Stimulated activated CD8-positive, alpha-beta memory T cell treated with anti-CD3 and anti-CD28 coated beads, Interleukin-7, amount 100 ng/mL, for 48 hours (primary cell): ENCODE measurements around the gene ESF1.
"Not testable (repeated sequence)": the region's sequence is repeated elsewhere in the genome, so short reads cannot be mapped to it uniquely, and the experiment has no call there.

Experiments used
- DNase-seq, 2 donors: peaks; one replicate each; pipeline ENCODE4 v3.0.0-alpha.2; 2020; ENCODE audit warnings: low read depth in 1 of 2; ENCODE audit errors: extremely low read depth in 1 of 2

The ESF1 gene

GRCh38 chr20:13788167-13788834 lies 3.6 kb upstream of the ESF1 start:
- peak in 1 of 2 donors; percentile 13 for DNase-seq

- DNase-seq = no peak
Observed at GRCh38 chr20:13786143-13786828, 1.6 kb upstream of the ESF1 start.

GRCh38 chr20:13784271-13784892 lies 337 bp downstream of the ESF1 start:
- no peak for DNase-seq

GRCh38 chr20:13783528-13783927 lies 1.2 kb downstream of the ESF1 start:
- no peak for DNase-seq

- no peak for DNase-seq
Observed at GRCh38 chr20:13778827-13779226, 5.9 kb downstream of the ESF1 start.

GRCh38 chr20:13777171-13777601 lies 7.5 kb downstream of the ESF1 start:
- DNase-seq = no peak

- no peak for DNase-seq
Observed at GRCh38 chr20:13775867-13776266, 8.9 kb downstream of the ESF1 start.

- no peak for DNase-seq
Observed at GRCh38 chr20:13772529-13772928, 12.2 kb downstream of the ESF1 start.

GRCh38 chr20:13771853-13772453 lies 12.8 kb downstream of the ESF1 start:
- no peak for DNase-seq

- no peak for DNase-seq
Observed at GRCh38 chr20:13770141-13770540, 14.6 kb downstream of the ESF1 start.

- DNase-seq = no peak
Observed at GRCh38 chr20:13765868-13766416, 18.8 kb downstream of the ESF1 start.

- no peak for DNase-seq
Observed at GRCh38 chr20:13765299-13765698, 19.4 kb downstream of the ESF1 start.

- DNase-seq = not testable (repeated sequence)
Observed at GRCh38 chr20:13760451-13760946, 24.2 kb downstream of the ESF1 start.

- no peak for DNase-seq
Observed at GRCh38 chr20:13758884-13759283, 25.8 kb downstream of the ESF1 start.

- no peak for DNase-seq
Observed at GRCh38 chr20:13756551-13756950, 28.2 kb downstream of the ESF1 start.

GRCh38 chr20:13755809-13756208 lies 28.9 kb downstream of the ESF1 start:
- no peak for DNase-seq

- DNase-seq = no peak
Observed at GRCh38 chr20:13753436-13754036, 31.2 kb downstream of the ESF1 start.

- DNase-seq = no peak
Observed at GRCh38 chr20:13749811-13750210, 34.9 kb downstream of the ESF1 start.

GRCh38 chr20:13745784-13746183 lies 38.9 kb downstream of the ESF1 start:
- DNase-seq = no peak

GRCh38 chr20:13744352-13744751 lies 40.4 kb downstream of the ESF1 start:
- DNase-seq = no peak

- DNase-seq = no peak
Observed at GRCh38 chr20:13741879-13742278, 42.8 kb downstream of the ESF1 start.
